Measurements from ENCODE around the gene DNAJC5. TPM values are rescaled to one million over a fixed set of nuclear protein-coding genes. Genes with fewer than 3 reads are reported as not detected.

Gene DNAJC5
- total and polyA plus RNA-seq, 9 of the 15 experiments (the other 6 are each of a cell fraction or from before 2014, with no cell fraction given): 0.95 to 42.8 (median 23.4) TPM

DNA sequence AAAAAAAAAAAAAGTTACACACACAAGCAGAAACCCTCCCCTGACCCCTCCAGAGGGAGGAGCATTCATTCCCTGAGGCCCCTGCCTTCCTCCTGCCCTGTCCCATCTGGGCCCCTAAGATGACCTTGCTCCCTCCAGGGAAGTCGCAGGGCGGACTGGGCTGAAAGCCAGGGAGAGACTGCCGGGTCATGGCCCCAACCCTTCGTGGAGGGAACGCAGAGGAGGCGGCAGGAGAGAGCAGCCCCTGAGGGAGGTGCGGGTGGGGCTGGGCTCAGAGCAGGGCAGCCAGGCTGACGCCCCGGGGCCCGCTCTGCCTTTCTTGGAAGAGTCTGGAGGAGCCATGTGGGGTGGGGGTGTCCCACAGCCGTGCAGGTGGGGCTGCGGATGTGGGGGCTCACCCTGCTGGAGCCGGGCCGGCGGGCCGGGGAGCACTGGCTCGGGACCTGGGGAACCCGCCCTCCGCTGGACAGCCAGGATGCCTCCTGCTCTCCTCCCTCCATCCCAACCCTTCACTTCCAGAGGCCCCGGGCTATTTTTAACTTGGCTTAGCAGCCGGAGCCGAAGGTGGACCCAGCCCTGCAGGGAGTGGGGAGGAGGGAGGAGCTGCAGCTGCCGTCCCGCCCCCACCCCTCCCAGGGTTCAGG lies 48.7 kb upstream of the DNAJC5 start (continued):
- TF ChIP-seq ZNF277 (CRISPR knock-in tag; IDR thresholded peaks at IDR 0.05; ENCODE audit: borderline replicate concordance): no peak
- peak in 1 of 3 experiments; percentile 38 for TF ChIP-seq YY1 (IDR thresholded peaks at IDR 0.05; ENCODE audit: borderline replicate concordance in 1 of 3, control insufficient read depth in 1 of 3, extremely low read depth in 1 of 3, insufficient read depth in 3 of 3, insufficient read length in 1 of 3, insufficient replicate concordance in 2 of 3, low read depth in 1 of 3, low read length in 2 of 3)
- no peak for TF ChIP-seq RUNX1 (IDR thresholded peaks at IDR 0.05; ENCODE audit: low read depth)
- TF ChIP-seq BRF1 (IDR thresholded peaks at IDR 0.05; ENCODE audit: borderline replicate concordance, extremely low read depth, insufficient read length): no peak
- TF ChIP-seq CBFB (CRISPR knock-in tag; IDR thresholded peaks at IDR 0.05): no peak
- no peak for TF ChIP-seq ZNF121 (CRISPR knock-in tag; conservative IDR thresholded peaks at IDR 0.05)
- TF ChIP-seq ETV5 (CRISPR knock-in tag; IDR thresholded peaks at IDR 0.05; ENCODE audit: low read depth): no peak
- TF ChIP-seq YBX1 (IDR thresholded peaks at IDR 0.05): no peak
- no peak for TF ChIP-seq ZNF75A (CRISPR knock-in tag; IDR thresholded peaks at IDR 0.05)
- no peak for TF ChIP-seq KDM5B (IDR thresholded peaks at IDR 0.05; ENCODE audit: insufficient replicate concordance, low read depth, low read length)
- no peak for TF ChIP-seq ZFP36 (IDR thresholded peaks at IDR 0.05; ENCODE audit: low read depth, low read length, partially characterized antibody)
- no peak for TF ChIP-seq ZNF57 (CRISPR knock-in tag; IDR thresholded peaks at IDR 0.05)
- TF ChIP-seq, protein P1, sequence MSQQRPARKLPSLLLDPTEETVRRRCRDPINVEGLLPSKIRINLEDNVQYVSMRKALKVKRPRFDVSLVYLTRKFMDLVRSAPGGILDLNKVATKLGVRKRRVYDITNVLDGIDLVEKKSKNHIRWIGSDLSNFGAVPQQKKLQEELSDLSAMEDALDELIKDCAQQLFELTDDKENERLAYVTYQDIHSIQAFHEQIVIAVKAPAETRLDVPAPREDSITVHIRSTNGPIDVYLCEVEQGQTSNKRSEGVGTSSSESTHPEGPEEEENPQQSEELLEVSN (IDR thresholded peaks at IDR 0.05; ENCODE audit: borderline replicate concordance in 1 of 2, extremely low read depth in 1 of 2, insufficient read depth in 1 of 2, insufficient read length in 1 of 2, low read depth in 1 of 2, low read length in 1 of 2, poor library complexity in 1 of 2, severe bottlenecking in 1 of 2): peak; percentile 15 to 59
- peak; percentile 48; the same call in 1 of the 2 replicates for TF ChIP-seq RNF2 (IDR thresholded peaks at IDR 0.05)
- TF ChIP-seq, protein P2, sequence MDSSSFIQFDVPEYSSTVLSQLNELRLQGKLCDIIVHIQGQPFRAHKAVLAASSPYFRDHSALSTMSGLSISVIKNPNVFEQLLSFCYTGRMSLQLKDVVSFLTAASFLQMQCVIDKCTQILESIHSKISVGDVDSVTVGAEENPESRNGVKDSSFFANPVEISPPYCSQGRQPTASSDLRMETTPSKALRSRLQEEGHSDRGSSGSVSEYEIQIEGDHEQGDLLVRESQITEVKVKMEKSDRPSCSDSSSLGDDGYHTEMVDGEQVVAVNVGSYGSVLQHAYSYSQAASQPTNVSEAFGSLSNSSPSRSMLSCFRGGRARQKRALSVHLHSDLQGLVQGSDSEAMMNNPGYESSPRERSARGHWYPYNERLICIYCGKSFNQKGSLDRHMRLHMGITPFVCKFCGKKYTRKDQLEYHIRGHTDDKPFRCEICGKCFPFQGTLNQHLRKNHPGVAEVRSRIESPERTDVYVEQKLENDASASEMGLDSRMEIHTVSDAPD (CRISPR knock-in tag; IDR thresholded peaks at IDR 0.05): no peak
- TF ChIP-seq ZNF282 (CRISPR knock-in tag; IDR thresholded peaks at IDR 0.05): no peak
- TF ChIP-seq PHF20 (IDR thresholded peaks at IDR 0.05; ENCODE audit: partially characterized antibody): no peak
